ENCODE data around the gene GAS2.

GRCh38 chr11:22732588-22732987 is 66.2 kb downstream of the GAS2 start:
- TF ChIP-seq, protein P1, sequence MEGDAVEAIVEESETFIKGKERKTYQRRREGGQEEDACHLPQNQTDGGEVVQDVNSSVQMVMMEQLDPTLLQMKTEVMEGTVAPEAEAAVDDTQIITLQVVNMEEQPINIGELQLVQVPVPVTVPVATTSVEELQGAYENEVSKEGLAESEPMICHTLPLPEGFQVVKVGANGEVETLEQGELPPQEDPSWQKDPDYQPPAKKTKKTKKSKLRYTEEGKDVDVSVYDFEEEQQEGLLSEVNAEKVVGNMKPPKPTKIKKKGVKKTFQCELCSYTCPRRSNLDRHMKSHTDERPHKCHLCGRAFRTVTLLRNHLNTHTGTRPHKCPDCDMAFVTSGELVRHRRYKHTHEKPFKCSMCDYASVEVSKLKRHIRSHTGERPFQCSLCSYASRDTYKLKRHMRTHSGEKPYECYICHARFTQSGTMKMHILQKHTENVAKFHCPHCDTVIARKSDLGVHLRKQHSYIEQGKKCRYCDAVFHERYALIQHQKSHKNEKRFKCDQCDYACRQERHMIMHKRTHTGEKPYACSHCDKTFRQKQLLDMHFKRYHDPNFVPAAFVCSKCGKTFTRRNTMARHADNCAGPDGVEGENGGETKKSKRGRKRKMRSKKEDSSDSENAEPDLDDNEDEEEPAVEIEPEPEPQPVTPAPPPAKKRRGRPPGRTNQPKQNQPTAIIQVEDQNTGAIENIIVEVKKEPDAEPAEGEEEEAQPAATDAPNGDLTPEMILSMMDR (conservative IDR thresholded peaks at IDR 0.05 in 1 of 2, IDR thresholded peaks at IDR 0.05 in 1 of 2; ENCODE audit: low read depth in 1 of 2, low read length in 2 of 2), result no peak
- TF ChIP-seq EZH2 (IDR thresholded peaks at IDR 0.05; ENCODE audit: low read length, missing control alignments), result no peak

All from fibroblast of lung (primary cell).